CD14-positive monocyte (primary cell): ENCODE results near the gene NAALADL1. TPM values are rescaled to one million over a fixed set of nuclear protein-coding genes. Genes with fewer than 3 reads are reported as not detected.

Experiments used
- DNase-seq, 3 donors: peaks; one replicate each; pipeline ENCODE4 v3.0.0-alpha.2; 2011 to 2022
- H2AFZ ChIP-seq: 2 replicates; pipeline ENCODE4 v1.6.0; 2012; ENCODE audit warnings: mild to moderate bottlenecking, low read depth, low read length, inconsistent platforms; ENCODE audit not compliant: insufficient read depth, poor library complexity, severe bottlenecking
- H3K27ac ChIP-seq, 2 donors: 1 replicate in 1 of 2; 2 replicates in 1 of 2; pipeline ENCODE4 v1.5.1; 2012 to 2013; ENCODE audit warnings: low read length in 2 of 2, control low read depth in 1 of 2, inconsistent platforms in 1 of 2, low read depth in 1 of 2, mild to moderate bottlenecking in 1 of 2
- H3K27me3 ChIP-seq, 2 donors: one replicate each; pipeline versions ENCODE4 v1.6.0 to v1.6.1; 2011 to 2013; ENCODE audit warnings: low read length in 2 of 2; ENCODE audit not compliant: control insufficient read depth in 2 of 2, insufficient read depth in 2 of 2
- H3K36me3 ChIP-seq, 2 donors: replicated peaks in 1 of 2; 1 replicate in 1 of 2; 2 replicates in 1 of 2; pipeline versions ENCODE4 v1.5.1 to v1.6.1; 2012 to 2013; ENCODE audit warnings: low read length in 2 of 2, control low read depth in 1 of 2, inconsistent platforms in 1 of 2, mild to moderate bottlenecking in 1 of 2; ENCODE audit not compliant: insufficient read depth in 2 of 2, control insufficient read depth in 1 of 2
- H3K4me1 ChIP-seq, 2 donors: 1 replicate in 1 of 2; 2 replicates in 1 of 2; pipeline versions ENCODE4 v1.5.1 to v1.6.1; 2012 to 2013; ENCODE audit warnings: low read length in 2 of 2, control low read depth in 1 of 2, inconsistent platforms in 1 of 2, mild to moderate bottlenecking in 1 of 2, moderate library complexity in 1 of 2; ENCODE audit not compliant: insufficient read depth in 2 of 2, control insufficient read depth in 1 of 2
- H3K4me2 ChIP-seq: replicated peaks from 2 replicates; pipeline ENCODE3; 2012; ENCODE audit warnings: low read length, moderate library complexity, mild to moderate bottlenecking; ENCODE audit not compliant: poor library complexity, severe bottlenecking; ENCODE audit errors: extremely low read depth
- H3K4me3 ChIP-seq, 3 experiments: fragments of 200-600 bp in 1 of 3; sonication (generic) in 1 of 3; replicated peaks in 1 of 3; 1 replicate in 2 of 3; 2 replicates in 1 of 3; pipeline ENCODE4 v1.5.1; 2011 to 2013; ENCODE audit warnings: low read length in 3 of 3, mild to moderate bottlenecking in 3 of 3, control low read depth in 2 of 3, low read depth in 2 of 3, inconsistent platforms in 1 of 3, moderate library complexity in 1 of 3
- H3K79me2 ChIP-seq: 2 replicates; pipeline ENCODE4 v1.6.0; 2012; ENCODE audit warnings: mild to moderate bottlenecking, control low read depth, inconsistent platforms, low read length, moderate library complexity; ENCODE audit not compliant: insufficient read depth
- H3K9ac ChIP-seq: 2 replicates; pipeline ENCODE4 v1.6.0; 2017; ENCODE audit warnings: low read length, mild to moderate bottlenecking; ENCODE audit not compliant: insufficient read depth, poor library complexity, severe bottlenecking
- H3K9me3 ChIP-seq, 2 donors: replicated peaks in 1 of 2; 1 replicate in 1 of 2; 2 replicates in 1 of 2; pipeline versions ENCODE4 v1.5.1 to v1.6.1; 2012 to 2013; ENCODE audit warnings: low read length in 2 of 2, control low read depth in 1 of 2; ENCODE audit not compliant: control insufficient read depth in 1 of 2, insufficient read depth in 1 of 2
- H4K20me1 ChIP-seq: 2 replicates; pipeline ENCODE4 v1.6.0; 2012; ENCODE audit warnings: mild to moderate bottlenecking, low read length, control low read depth, moderate library complexity; ENCODE audit not compliant: insufficient read depth
- H3K27ac Mint-ChIP-seq, 7 donors: one replicate each; pipeline ENCODE4 v1.8.0; 2020; ENCODE audit warnings: mild to moderate bottlenecking in 7 of 7, mixed read lengths in 7 of 7, moderate library complexity in 6 of 7, inconsistent platforms in 2 of 7
- H3K27me3 Mint-ChIP-seq, 3 donors: one replicate each; pipeline ENCODE4 v1.8.0; 2021 to 2022; ENCODE audit warnings: low read depth in 3 of 3, mild to moderate bottlenecking in 3 of 3, mixed read lengths in 3 of 3, moderate library complexity in 3 of 3, inconsistent platforms in 1 of 3
- H3K36me3 Mint-ChIP-seq, 2 donors: one replicate each; pipeline ENCODE4 v1.8.0; 2020; ENCODE audit warnings: mixed read lengths in 2 of 2, inconsistent platforms in 1 of 2, mild to moderate bottlenecking in 1 of 2
- H3K4me1 Mint-ChIP-seq: one replicate; pipeline ENCODE4 v1.8.0; 2020; ENCODE audit warnings: mild to moderate bottlenecking, mixed read lengths
- H3K4me3 Mint-ChIP-seq, 2 donors: one replicate each; pipeline ENCODE4 v1.8.0; 2020; ENCODE audit warnings: mild to moderate bottlenecking in 2 of 2, mixed read lengths in 2 of 2, moderate library complexity in 1 of 2
- H3K9me3 Mint-ChIP-seq, 7 donors: one replicate each; pipeline ENCODE4 v1.8.0; 2020 to 2022; ENCODE audit warnings: mixed read lengths in 7 of 7, mild to moderate bottlenecking in 6 of 7, moderate library complexity in 6 of 7, inconsistent platforms in 2 of 7
- CTCF ChIP-seq: fragments of 200-600 bp; IDR thresholded peaks from one replicate; pipeline ENCODE4 v1.8.0; 2022; ENCODE audit warnings: antibody characterized with exemption, mild to moderate bottlenecking
- WGBS: methylation state at CpG from one replicate; pipeline ENCODE4 v1.1.5; 2013; ENCODE audit warnings: missing lambda C conversion rate; ENCODE audit not compliant: insufficient coverage; 5-methylcytosine and 5-hydroxymethylcytosine counted together
- intact Hi-C, 2 donors: fragments of 100-400 bp; cut with micrococcal nuclease; formaldehyde crosslinking; loops; one replicate each; pipeline versions ENCODE4 v1.15.0 to v1.15.1; 2023
- polyA minus RNA-seq: library from RNA; depleted of rRNA, polyadenylated mRNA; stranded (reverse); fragments of >200 nt; gene quantifications from 2 replicates; pipeline ENCODE4 v1.2.3, GENCODE V29; 2012
- polyA plus RNA-seq, 3 donors: library from polyadenylated mRNA; depleted of rRNA in 1 of 3; unstranded in 2 of 3; stranded (reverse) in 1 of 3; fragments of 300-500 nt in 2 of 3; fragments of >200 nt in 1 of 3; fragmentation: Illumina TruSeq in 2 of 3; gene quantifications; 1 replicate in 2 of 3; 2 replicates in 1 of 3; pipeline ENCODE4 v1.2.3, GENCODE V29; 2012 to 2021
- total RNA-seq, 12 experiments: library from RNA in 1 of 12; stranded (reverse) in 1 of 12; fragments of 120-200 nt in 1 of 12; gene quantifications; one replicate each; pipeline ENCODE4 v1.2.4 and lab custom pipeline; 2013 to 2026; ENCODE audit warnings: mixed read lengths in 6 of 12, inconsistent platforms in 1 of 12

Gene NAALADL1
- total RNA-seq (2013): 17.2 TPM
- polyA plus RNA-seq (10 to 100 TPM; 11.1 to 20.1 (median 20.1) TPM), polyA minus RNA-seq (11.6 and 19.9 TPM in 2 replicates), total RNA-seq (lab: John Stamatoyannopoulos, UW) (0.17 to 5.7 (median 2.9) reads per million in 11 experiments)

DNA sequence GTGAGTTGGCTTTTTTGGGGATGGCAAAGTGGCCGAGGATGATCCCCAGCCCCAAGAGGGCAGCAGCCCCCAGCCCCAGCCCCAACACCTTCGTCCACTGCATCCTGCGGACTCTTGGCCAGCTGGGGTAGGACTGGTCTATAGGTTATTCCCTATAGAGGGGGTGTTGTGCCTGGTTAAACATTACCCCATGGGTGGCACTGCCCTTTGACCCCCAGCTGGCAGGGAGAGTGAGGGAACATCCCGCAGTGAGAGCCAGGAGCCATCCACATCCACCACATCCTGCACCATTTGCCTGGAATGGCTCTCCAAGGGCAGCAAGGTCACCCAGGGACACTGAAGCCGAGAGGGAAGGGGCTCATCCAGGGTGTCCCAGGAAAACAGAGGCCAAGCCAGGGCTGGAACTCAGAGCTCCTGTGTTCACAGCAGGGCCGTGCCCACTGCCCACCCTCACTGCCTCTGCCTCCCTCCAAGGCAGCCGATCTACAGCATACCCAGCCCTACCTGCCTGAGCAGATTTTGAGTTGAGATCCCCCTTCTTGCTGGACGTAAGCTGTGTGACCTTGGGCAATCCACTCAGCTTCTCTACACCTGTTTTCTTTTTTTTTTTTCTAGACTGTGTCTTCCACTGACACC, at the start of gene NAALADL1:
TSS of gene NAALADL1 (minus strand) at position 135 of the 636 bp plus-strand sequence. CDS start at position 103, 32 bp downstream.
- peaks cover 9 to 14% of the 10 kb centered on the region in 2 donors for H3K4me1 ChIP-seq
- WGBS: 92% methylated on average over 5 of the region's 8 CpGs
- no peak for DNase-seq
- no peaks in the 10 kb centered on the region for H3K79me2 ChIP-seq
- H2AFZ ChIP-seq: no peak within 1 kb of the TSS
- no peaks in the 10 kb centered on the region for H3K9me3 ChIP-seq
- peaks cover 10 to 18% (median 12%) of the 10 kb centered on the region in 3 donors for H3K27me3 Mint-ChIP-seq
- H3K9me3 Mint-ChIP-seq: peaks cover 0 to 5% (median 1%) of the 10 kb centered on the region in 7 donors
- H3K4me1 Mint-ChIP-seq: peaks cover 41% of the 10 kb centered on the region
- H3K36me3 ChIP-seq: no peaks in the 10 kb centered on the region
- no peak within 1 kb of the TSS for H3K27ac Mint-ChIP-seq
- H3K27ac ChIP-seq: no peak within 1 kb of the TSS
- H3K36me3 Mint-ChIP-seq: no peaks in the 10 kb centered on the region
- TF ChIP-seq CTCF: no peak
- H3K27me3 ChIP-seq: no peaks in the 10 kb centered on the region
- no peak within 1 kb of the TSS for H3K9ac ChIP-seq
- no peak within 1 kb of the TSS for H3K4me3 Mint-ChIP-seq
- H4K20me1 ChIP-seq: no peaks in the 10 kb centered on the region
- no peak within 1 kb of the TSS for H3K4me3 ChIP-seq
- H3K4me2 ChIP-seq: no peak within 1 kb of the TSS
- intact Hi-C loops: no loop called here

- intact Hi-C loops: no loop called here
- Histone ChIP-seq H3K4me2 (no peak overlapping the region), H3K4me3 (no peak overlapping the region), H3K79me2 (no peaks in the 10 kb centered on the region), H3K9me3 (no peaks in the 10 kb centered on the region), H3K27ac (no peak overlapping the region), H3K36me3 (peaks cover 26 to 67% of the 10 kb centered on the region in 2 donors), H3K4me1 (peaks cover 24 to 27% of the 10 kb centered on the region in 2 donors), H3K9ac (no peak overlapping the region), H4K20me1 (peaks cover 18% of the 10 kb centered on the region), H3K27me3 (peaks cover 0 to 4% of the 10 kb centered on the region in 2 donors), H2AFZ (no peak overlapping the region)
- Mint-ChIP-seq H3K27me3 (peaks cover 1 to 10% (median 2%) of the 10 kb centered on the region in 3 donors), H3K9me3 (no peaks in the 10 kb centered on the region), H3K4me1 (peaks cover 24% of the 10 kb centered on the region), H3K27ac (no peak overlapping the region), H3K36me3 (peaks cover 34 to 50% of the 10 kb centered on the region in 2 donors), H3K4me3 (no peak overlapping the region)
- TF ChIP-seq CTCF: no peak
- WGBS: 97% methylated on average over 52 of the region's 52 CpGs
- peak in 1 of 3 donors; percentile 5 for DNase-seq
These were observed 49.6 kb upstream of the NAALADL1 start for GRCh38 chr11:65107751-65108468.
